Transverse colon (tissue), 3 donors: ENCODE results near the gene ARVCF.

Source experiments
- POLR2A ChIP-seq: fragments of 450-650 bp; IDR thresholded peaks from one replicate; pipeline ENCODE4 v1.6.1; 2016; ENCODE audit warnings: antibody characterized with exemption, mild to moderate bottlenecking, moderate library complexity
- TF ChIP-seq, protein P1 (sequence below), 5 experiments: fragments of 200-600 bp in 3 of 5; fragments of 450-650 bp in 2 of 5; sonication (generic) in 3 of 5; IDR thresholded peaks; 1 replicate in 2 of 5; 2 replicates in 3 of 5; pipeline ENCODE4 v1.5.1; 2016 to 2017; ENCODE audit warnings: antibody characterized with exemption in 5 of 5, inconsistent platforms in 3 of 5, mild to moderate bottlenecking in 2 of 5, moderate library complexity in 1 of 5

DNA sequence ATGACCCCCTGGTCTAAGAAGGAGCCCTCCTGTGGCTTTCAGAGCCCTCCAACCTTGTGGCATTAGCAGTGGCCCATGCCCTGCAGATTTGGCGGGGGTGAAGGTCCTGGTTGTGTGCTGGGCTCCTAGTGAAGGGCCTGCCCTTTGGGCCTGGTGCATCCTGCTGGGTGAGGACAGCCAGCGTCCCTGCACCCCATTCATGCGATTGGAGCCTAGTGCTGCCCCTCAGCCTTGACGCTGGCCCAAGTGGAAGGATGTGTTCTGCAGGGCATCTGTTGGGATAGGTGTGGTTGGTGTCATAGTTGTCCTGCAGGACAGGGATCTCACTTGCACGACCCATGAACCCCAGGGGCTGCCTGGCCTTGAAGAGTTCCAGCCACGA lies 35.3 kb upstream of the ARVCF start:
- TF ChIP-seq POLR2A, result no peak
- TF ChIP-seq, protein P1, sequence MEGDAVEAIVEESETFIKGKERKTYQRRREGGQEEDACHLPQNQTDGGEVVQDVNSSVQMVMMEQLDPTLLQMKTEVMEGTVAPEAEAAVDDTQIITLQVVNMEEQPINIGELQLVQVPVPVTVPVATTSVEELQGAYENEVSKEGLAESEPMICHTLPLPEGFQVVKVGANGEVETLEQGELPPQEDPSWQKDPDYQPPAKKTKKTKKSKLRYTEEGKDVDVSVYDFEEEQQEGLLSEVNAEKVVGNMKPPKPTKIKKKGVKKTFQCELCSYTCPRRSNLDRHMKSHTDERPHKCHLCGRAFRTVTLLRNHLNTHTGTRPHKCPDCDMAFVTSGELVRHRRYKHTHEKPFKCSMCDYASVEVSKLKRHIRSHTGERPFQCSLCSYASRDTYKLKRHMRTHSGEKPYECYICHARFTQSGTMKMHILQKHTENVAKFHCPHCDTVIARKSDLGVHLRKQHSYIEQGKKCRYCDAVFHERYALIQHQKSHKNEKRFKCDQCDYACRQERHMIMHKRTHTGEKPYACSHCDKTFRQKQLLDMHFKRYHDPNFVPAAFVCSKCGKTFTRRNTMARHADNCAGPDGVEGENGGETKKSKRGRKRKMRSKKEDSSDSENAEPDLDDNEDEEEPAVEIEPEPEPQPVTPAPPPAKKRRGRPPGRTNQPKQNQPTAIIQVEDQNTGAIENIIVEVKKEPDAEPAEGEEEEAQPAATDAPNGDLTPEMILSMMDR (IDR thresholded peaks at IDR 0.05), result no peak
